Measurements from ENCODE around the gene FANCB.

- TF ChIP-seq TAF1 (IDR thresholded peaks at IDR 0.05; ENCODE audit: borderline replicate concordance, insufficient read depth, low read length) (no peak), POLR2AphosphoS5 (IDR thresholded peaks at IDR 0.05; ENCODE audit: low read depth, low read length) (no peak)
Measured at GRCh38 chrX:14883826-14884225, 11.0 kb upstream of the FANCB start.

All from PFSK-1 (cell line).